Measurements from ENCODE around the gene ACOXL. TPM values are rescaled to one million over a fixed set of nuclear protein-coding genes. Genes with fewer than 3 reads are reported as not detected.
"Not testable (repeated sequence)": the region's sequence is repeated elsewhere in the genome, so short reads cannot be mapped to it uniquely, and the experiment has no call there.

The ACOXL gene
- total RNA-seq (2014; rRNA removed; shearing (Covaris generic)), result not detected in 2 replicates

- no peak for DNase-seq (ENCODE audit: low read depth)
These were observed at the start of gene ACOXL for GRCh38 chr2:110732422-110733413. TSS of gene ACOXL (plus strand) at chr2:110732573. CDS start at chr2:110768390, 35,817 bp downstream.

GRCh38 chr2:110682872-110683271 lies 49.5 kb upstream of the ACOXL start:
- DNase-seq (ENCODE audit: low read depth), result no peak

- DNase-seq (ENCODE audit: low read depth), result not testable (repeated sequence)
These were observed 44.4 kb upstream of the ACOXL start for GRCh38 chr2:110687775-110688484.

GRCh38 chr2:110688594-110689091 lies 43.7 kb upstream of the ACOXL start:
- DNase-seq (ENCODE audit: low read depth), result peak; percentile 7

GRCh38 chr2:110690083-110690965 lies 42.0 kb upstream of the ACOXL start:
- no peak for DNase-seq (ENCODE audit: low read depth)

GRCh38 chr2:110691612-110692258 lies 40.6 kb upstream of the ACOXL start:
- DNase-seq (ENCODE audit: low read depth), result no peak

- DNase-seq (ENCODE audit: low read depth), result not testable (repeated sequence)
These were observed 37.1 kb upstream of the ACOXL start for GRCh38 chr2:110695146-110695898.

- DNase-seq (ENCODE audit: low read depth), result not testable (repeated sequence)
These were observed 34.1 kb upstream of the ACOXL start for GRCh38 chr2:110698253-110698652.

- DNase-seq (ENCODE audit: low read depth), result no peak
These were observed 29.6 kb upstream of the ACOXL start for GRCh38 chr2:110702514-110703380.

- no peak for DNase-seq (ENCODE audit: low read depth)
These were observed 24.9 kb upstream of the ACOXL start for GRCh38 chr2:110707386-110707965.

GRCh38 chr2:110708455-110708854 lies 23.9 kb upstream of the ACOXL start:
- DNase-seq (ENCODE audit: low read depth), result no peak

- DNase-seq (ENCODE audit: low read depth), result no peak
These were observed 19.6 kb upstream of the ACOXL start for GRCh38 chr2:110712737-110713136.

- no peak for DNase-seq (ENCODE audit: low read depth)
These were observed 18.6 kb upstream of the ACOXL start for GRCh38 chr2:110713513-110714362.

- DNase-seq (ENCODE audit: low read depth), result no peak
These were observed 17.7 kb upstream of the ACOXL start for GRCh38 chr2:110714452-110715224.

GRCh38 chr2:110716959-110717645 lies 15.3 kb upstream of the ACOXL start:
- peak; percentile 20 for DNase-seq (ENCODE audit: low read depth)

GRCh38 chr2:110717734-110718133 lies 14.6 kb upstream of the ACOXL start:
- no peak for DNase-seq (ENCODE audit: low read depth)

Data from RPMI7951 (cell line).